Activated CD4-positive, alpha-beta T cell treated with anti-CD3 and anti-CD28 coated beads, Interleukin-2, amount 10 ng/mL, durations not matched to agents 7 days and 5 days (primary cell): ENCODE measurements around the gene GAA. TPM values are rescaled to one million over a fixed set of nuclear protein-coding genes. Genes with fewer than 3 reads are reported as not detected.

Experiments used
- CTCF ChIA-PET: fragments of 350-600 bp; sonication (Branson Sonifier 250); formaldehyde crosslinking; loops from one replicate; lab custom pipeline; 2021; ENCODE audit warnings: antibody characterized with exemption; lab: Charles Lee
- POLR2A ChIA-PET: fragments of 350-600 bp; sonication (Branson Sonifier 250); formaldehyde crosslinking; loops from one replicate; lab custom pipeline; 2021; ENCODE audit warnings: antibody characterized with exemption; lab: Charles Lee
- DNase-seq: peaks from one replicate; pipeline ENCODE4 v3.0.0-alpha.2; 2020
- H3K27ac Mint-ChIP-seq: one replicate; pipeline ENCODE4 v1.8.0; 2021; ENCODE audit warnings: mild to moderate bottlenecking, moderate library complexity, mixed read lengths
- H3K27me3 Mint-ChIP-seq: one replicate; pipeline ENCODE4 v1.8.0; 2021; ENCODE audit warnings: mixed read lengths
- H3K36me3 Mint-ChIP-seq: one replicate; pipeline ENCODE4 v1.8.0; 2021; ENCODE audit warnings: low read depth, mixed read lengths
- H3K4me1 Mint-ChIP-seq: one replicate; pipeline ENCODE4 v1.8.0; 2021; ENCODE audit warnings: mixed read lengths
- H3K4me3 Mint-ChIP-seq: one replicate; pipeline ENCODE4 v1.8.0; 2021; ENCODE audit warnings: mild to moderate bottlenecking, moderate library complexity, mixed read lengths
- H3K9me3 Mint-ChIP-seq: one replicate; pipeline ENCODE4 v1.8.0; 2021; ENCODE audit warnings: mixed read lengths
- total RNA-seq, 2 experiments: library from RNA; stranded (reverse); gene quantifications; one replicate each; pipeline ENCODE4 v1.2.3, GENCODE V29; 2021

GAA gene
- total RNA-seq, 2 experiments from 2014 or later: 14.7 to 16.3 TPM

DNA sequence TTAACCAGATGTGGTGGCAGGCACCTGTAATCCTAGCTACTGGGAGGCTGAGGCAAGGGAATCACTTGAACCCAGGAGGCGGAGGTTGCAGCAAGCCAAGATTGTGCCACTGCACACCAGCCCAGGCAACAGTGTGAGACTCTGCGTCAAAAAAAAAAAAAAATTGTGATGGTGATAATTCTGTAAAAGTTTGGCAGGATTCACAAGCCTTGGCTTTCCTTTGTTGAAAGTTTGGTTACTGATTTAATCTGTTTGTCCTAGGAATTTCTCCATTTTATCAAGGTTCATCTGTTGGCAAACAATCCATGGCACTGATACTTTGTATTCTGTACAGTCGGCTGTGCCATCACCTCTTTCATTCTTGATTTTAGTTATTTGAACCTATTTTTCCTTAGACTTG is 29.6 kb downstream of the GAA start:
- Mint-ChIP-seq H3K27me3 (peaks cover 31% of the 10 kb centered on the region), H3K4me1 (no peaks in the 10 kb centered on the region), H3K27ac (no peak overlapping the region), H3K9me3 (no peaks in the 10 kb centered on the region), H3K4me3 (no peak overlapping the region), H3K36me3 (peaks cover 29% of the 10 kb centered on the region)
- CTCF ChIA-PET: no interaction called here
- POLR2A ChIA-PET: no interaction called here
- no peak for DNase-seq

DNA sequence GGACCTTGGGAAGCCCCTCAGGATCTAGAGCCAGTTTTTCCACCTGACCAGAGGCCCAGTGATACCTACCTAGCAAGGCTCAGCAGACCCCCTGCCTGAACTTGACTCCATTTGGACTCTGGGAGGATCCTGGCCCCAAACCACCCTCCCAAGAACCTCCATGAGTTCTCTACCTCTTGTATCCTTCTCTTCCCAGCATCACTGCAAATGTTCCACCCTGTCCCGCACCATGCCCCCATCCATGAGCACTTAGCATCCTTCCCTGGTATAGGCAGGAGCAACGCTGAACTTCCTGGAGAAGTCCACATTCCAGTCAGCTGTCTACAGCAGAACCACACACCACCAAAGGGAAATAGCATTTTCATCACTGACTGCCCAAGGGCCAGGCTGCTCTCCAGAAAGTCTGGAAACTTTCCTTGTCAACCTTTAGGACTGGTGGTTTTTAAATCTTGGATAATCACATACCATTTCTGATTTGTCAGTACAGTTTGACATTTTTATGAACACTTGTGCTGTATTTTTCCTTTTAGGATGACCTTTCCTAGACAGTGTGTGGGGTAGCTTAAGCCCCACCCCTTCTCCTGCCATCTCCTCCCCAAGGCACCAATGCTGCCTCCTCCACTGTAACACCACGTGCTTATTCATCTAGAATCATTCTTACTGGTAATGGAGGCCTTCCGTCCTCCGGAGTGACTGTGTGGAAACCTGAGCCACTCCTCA is 31.7 kb downstream of the GAA start:
- H3K27me3 Mint-ChIP-seq: peaks cover 17% of the 10 kb centered on the region
- DNase-seq: no peak
- H3K4me1 Mint-ChIP-seq: no peaks in the 10 kb centered on the region
- no peaks in the 10 kb centered on the region for H3K9me3 Mint-ChIP-seq
- H3K36me3 Mint-ChIP-seq: peaks cover 48% of the 10 kb centered on the region
- H3K4me3 Mint-ChIP-seq: no peak overlapping the region
- CTCF ChIA-PET: interaction anchor here (1.0 to 1.4 kb wide), 3 partner anchors 9 to 32 kb away, joined by 3 to 5 read pairs (median 3); partner anchors contain the start of gene GAA
- no peak overlapping the region for H3K27ac Mint-ChIP-seq
- POLR2A ChIA-PET: no interaction called here

DNA sequence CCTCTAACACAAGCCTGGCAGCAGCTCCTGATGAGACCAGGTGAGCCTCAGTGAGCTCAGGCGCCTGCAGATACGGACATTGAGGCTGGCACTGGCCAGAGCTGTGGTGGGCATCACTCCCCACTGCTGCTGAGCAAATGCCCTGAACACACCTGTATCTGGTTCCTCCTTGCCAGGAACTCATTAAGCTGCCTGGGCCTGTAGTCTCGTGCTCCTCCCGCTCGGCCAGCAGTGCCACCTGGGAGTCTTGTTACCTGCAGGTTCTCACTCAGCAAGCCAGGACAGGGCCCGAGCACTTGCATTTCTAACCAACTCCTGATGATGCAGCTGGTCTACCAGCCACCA is 32.2 kb downstream of the GAA start:
- H3K27ac Mint-ChIP-seq: no peak overlapping the region
- peaks cover 13% of the 10 kb centered on the region for H3K27me3 Mint-ChIP-seq
- H3K36me3 Mint-ChIP-seq: peaks cover 53% of the 10 kb centered on the region
- CTCF ChIA-PET: interaction anchor here (1.0 to 1.4 kb wide), 3 partner anchors 9 to 32 kb away, joined by 3 to 5 read pairs (median 3); partner anchors contain the start of gene GAA
- DNase-seq: no peak
- no peak overlapping the region for H3K4me3 Mint-ChIP-seq
- H3K9me3 Mint-ChIP-seq: no peaks in the 10 kb centered on the region
- POLR2A ChIA-PET: no interaction called here
- H3K4me1 Mint-ChIP-seq: no peaks in the 10 kb centered on the region

DNA sequence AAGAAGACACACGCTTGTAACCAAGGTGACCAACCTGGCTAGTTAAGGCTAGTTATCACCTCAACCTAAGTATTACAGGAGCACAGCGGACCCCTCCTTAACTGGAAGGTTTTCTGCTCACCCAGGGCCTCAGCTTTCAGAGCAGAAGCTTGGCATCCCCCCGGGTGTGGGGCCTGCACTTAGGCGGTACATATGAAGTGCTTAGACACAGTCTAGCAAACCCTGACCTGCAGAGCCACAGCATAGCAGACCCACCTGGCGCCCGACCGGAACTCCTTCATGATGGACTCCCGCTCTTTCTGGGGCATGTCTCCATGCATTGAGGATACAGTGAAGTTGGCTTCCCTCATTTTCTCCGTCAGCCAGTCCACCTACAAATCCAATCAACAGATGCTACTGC is 35.8 kb downstream of the GAA start:
- Mint-ChIP-seq H3K36me3 (peaks cover 76% of the 10 kb centered on the region), H3K27ac (no peak overlapping the region), H3K4me1 (peaks cover 3% of the 10 kb centered on the region), H3K4me3 (no peak overlapping the region), H3K9me3 (no peaks in the 10 kb centered on the region), H3K27me3 (no peaks in the 10 kb centered on the region)
- ChIA-PET CTCF (interaction anchor here (0.6 to 1.3 kb wide), 2 partner anchors 36 to 151 kb away, joined by 3 read pairs; partner anchors contain the start of gene GAA), POLR2A (no interaction called here)
- no peak for DNase-seq

DNA sequence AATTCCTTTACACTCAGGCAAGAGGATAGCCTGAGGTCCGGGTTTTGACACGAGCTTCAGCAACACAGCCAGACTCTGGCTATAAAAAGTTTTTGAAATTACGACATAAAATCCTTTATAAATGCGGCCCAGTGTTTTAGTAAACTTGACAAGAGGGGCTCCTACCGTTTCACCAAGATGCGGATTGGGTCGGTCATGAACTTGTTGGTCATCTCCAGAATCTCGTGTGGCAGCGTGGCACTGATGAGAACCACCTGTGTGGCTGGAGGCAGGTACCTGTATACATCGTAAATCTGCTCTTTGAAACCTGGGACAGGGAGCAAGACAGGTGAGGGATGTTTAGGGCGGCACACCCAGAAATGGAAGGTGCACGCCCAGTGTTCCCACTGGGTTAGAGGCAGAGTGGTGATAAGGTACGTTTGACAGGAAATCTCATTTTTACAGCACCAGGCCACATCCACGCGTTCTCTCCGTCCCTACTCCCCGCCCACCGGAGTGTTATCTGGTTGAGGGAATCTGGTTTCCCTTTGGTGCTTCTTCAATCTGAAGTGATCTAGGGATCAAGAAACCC is 37.6 kb downstream of the GAA start:
- ChIA-PET POLR2A (no interaction called here), CTCF (interaction anchor here (1.8 kb wide), 1 partner anchor 10 kb away, joined by 6 read pairs; no protein-coding TSS in a partner anchor)
- peaks cover 68% of the 10 kb centered on the region for H3K36me3 Mint-ChIP-seq
- H3K4me1 Mint-ChIP-seq: peaks cover 11% of the 10 kb centered on the region
- no peaks in the 10 kb centered on the region for H3K9me3 Mint-ChIP-seq
- DNase-seq: no peak
- H3K4me3 Mint-ChIP-seq: no peak overlapping the region
- no peak overlapping the region for H3K27ac Mint-ChIP-seq
- H3K27me3 Mint-ChIP-seq: no peaks in the 10 kb centered on the region

DNA sequence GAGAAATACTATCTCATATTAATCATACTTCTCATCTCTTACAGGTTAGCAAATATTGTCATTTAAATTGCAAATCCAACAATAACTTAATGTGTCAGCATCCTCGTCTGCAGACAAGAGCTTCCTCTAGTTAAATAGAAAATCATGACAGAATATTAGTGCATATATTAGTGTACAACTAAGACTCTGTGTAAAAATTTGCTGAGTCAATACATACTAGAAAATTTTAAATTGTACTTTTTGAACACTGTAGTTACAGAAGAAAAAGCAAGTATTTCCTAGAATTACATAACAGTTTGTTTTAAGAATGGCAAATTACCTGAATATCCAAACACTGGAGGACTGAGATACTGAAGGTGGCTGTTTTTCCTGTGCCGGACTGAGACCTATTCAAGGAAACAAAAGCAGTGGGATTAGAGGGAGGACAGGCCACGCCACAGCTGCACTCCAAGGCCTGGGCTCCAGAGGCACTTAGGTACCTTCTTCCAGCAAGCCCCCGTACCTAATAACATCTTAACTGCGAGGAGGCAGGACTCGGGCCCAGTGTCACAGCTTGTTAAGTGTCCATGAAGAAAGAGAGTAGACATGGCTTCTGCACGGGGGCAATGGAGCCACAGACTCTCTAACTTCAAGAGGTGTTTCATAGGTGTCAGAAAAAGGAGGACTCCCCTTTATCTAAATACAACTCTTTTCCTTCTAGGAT is 40.2 kb downstream of the GAA start:
- POLR2A ChIA-PET: no interaction called here
- DNase-seq: no peak
- no peaks in the 10 kb centered on the region for H3K9me3 Mint-ChIP-seq
- peaks cover 60% of the 10 kb centered on the region for H3K36me3 Mint-ChIP-seq
- H3K4me3 Mint-ChIP-seq: no peak overlapping the region
- no peak overlapping the region for H3K27ac Mint-ChIP-seq
- H3K4me1 Mint-ChIP-seq: peaks cover 31% of the 10 kb centered on the region
- H3K27me3 Mint-ChIP-seq: no peaks in the 10 kb centered on the region
- CTCF ChIA-PET: interaction anchor here (0.9 to 2.3 kb wide), 3 partner anchors 9 to 40 kb away, joined by 3 to 14 read pairs (median 4); partner anchors contain the start of gene GAA

DNA sequence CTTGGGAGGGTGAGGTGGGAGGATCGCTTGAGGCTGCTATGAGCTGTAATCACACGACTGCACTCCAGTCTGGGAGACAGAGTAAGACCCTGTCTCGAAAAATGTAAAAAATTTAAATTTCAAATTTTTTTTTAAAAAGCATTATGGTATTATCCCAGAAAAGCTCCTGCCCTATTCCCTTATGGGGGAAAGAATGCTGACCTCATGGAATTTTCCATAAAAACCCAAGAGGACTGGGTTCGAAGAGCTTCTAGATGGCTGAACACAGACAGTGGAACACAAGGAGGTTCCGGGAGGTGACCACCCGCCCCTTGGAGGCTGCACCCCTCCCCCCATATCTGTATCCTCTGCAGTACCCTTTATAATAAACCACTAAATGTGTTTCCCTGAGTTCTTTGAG is 41.5 kb downstream of the GAA start:
- H3K27ac Mint-ChIP-seq: no peak overlapping the region

DNA sequence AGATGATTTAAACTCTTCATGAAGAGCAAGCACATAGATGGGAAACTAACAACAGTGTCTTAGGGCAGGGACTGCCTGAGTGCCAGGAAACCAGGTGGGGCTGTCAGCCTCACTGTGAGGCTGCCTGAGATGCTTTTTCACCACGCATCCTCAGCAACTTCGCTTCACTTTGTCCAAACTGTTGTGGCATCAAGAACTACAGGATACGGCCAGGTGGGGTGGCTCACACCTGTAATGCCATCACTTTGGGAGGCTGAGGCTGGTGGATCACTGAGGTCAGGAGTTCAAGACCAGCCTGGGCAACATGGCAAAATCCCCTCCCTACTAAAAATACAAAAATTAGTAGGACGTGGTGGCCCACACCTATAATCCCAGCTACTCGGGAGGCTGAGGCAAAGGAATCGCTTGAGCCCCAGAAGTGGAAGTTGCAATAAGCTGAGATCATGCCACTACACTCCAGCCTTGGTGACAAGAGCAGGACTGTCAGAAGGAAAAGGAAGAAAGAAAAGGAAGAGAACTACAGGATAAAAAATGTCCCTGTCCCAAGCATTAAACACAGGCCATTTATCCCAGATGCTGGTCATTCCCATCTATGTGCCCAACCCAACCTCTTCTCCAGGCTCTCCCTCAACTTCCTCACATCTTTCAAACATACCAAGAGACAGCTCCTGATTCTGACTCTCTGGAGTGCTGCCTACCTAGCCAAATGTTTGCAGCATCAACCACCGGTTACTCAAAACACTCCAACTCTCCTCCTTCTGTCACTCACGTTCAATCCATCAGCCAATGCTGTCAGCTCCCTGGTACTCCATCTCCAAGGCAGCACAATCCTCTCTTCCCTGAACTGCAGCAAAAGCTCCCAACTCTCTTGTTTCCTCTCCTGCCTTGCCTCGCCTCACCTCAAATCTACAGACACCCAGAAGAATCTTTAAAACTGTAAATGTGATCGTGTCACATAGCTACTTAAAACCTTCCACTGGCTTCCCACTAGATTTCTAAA is 44.0 kb downstream of the GAA start:
- POLR2A ChIA-PET: interaction anchor here (0.7 to 1.0 kb wide), 2 partner anchors 115 to 118 kb away, joined by 3 read pairs; partner anchors contain the start of gene RNF213
- CTCF ChIA-PET: interaction anchor here (0.6 to 1.2 kb wide), 4 partner anchors 9 to 146 kb away, joined by 3 to 6 read pairs (median 4); partner anchors contain the start of gene GAA
- Mint-ChIP-seq H3K27me3 (no peaks in the 10 kb centered on the region), H3K27ac (peak overlapping the region; percentile 84), H3K9me3 (no peaks in the 10 kb centered on the region), H3K4me3 (peak overlapping the region; percentile 80), H3K4me1 (peaks cover 39% of the 10 kb centered on the region), H3K36me3 (peaks cover 29% of the 10 kb centered on the region)
- DNase-seq: peak; percentile 24

More for the DNA sequence above, 41.5 kb downstream of the GAA start:
- CTCF ChIA-PET: interaction anchor here (0.5 to 2.3 kb wide), 4 partner anchors 9 to 1597 kb away, joined by 3 to 14 read pairs (median 3); partner anchors contain the start of gene GAA
- Mint-ChIP-seq H3K9me3 (no peaks in the 10 kb centered on the region), H3K27me3 (no peaks in the 10 kb centered on the region), H3K4me3 (no peak overlapping the region), H3K4me1 (peaks cover 32% of the 10 kb centered on the region), H3K36me3 (peaks cover 47% of the 10 kb centered on the region)
- no peak for DNase-seq
- POLR2A ChIA-PET: no interaction called here

DNA sequence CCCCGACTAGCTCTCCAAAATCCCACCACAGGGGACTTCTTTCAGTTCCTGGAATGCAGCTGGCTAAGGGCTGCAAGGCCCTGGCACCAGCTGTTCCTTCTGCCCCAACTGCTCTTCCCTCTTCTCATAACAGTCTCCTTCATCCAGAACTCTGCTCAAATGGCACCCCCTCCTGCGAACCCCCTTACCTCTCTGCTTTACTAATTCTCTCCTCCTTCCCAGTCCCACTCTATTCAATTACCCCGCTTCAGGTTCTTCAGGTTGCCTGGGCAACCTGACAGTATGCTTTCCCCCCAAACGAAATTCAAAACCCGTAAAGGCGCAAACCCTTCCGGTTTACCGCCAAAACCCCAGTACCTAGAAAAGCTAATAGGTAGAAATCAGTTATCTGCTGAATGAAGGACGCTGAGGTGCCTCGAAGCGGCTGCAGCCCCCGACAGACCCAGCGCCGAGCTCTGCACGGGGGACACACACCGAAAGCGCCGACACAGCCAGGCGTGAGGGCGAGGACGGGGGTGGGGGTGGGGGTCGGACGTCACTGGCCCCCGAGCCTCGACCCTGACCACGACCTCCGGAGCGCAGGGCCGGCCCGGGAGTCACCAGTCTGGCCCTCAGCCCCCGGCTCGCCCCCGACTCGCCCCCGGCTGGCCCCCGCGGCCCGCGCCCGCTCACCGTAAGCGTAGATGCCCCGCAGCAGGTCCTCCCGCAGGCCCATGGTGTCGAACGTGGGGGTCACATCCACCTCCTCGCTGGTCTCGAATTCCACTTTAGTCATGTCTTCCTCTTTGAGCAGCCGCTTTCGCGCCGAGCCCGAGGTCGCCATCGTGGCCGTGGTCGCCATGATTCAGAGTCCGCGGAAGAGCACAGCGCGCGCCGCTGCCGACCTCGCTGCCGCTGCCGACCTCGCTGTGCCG is 45.0 kb downstream of the GAA start:
- Mint-ChIP-seq H3K27ac (peak overlapping the region; percentile 98), H3K9me3 (peaks cover 5% of the 10 kb centered on the region), H3K4me1 (peaks cover 44% of the 10 kb centered on the region), H3K4me3 (peak overlapping the region; percentile 80), H3K36me3 (peaks cover 29% of the 10 kb centered on the region), H3K27me3 (no peaks in the 10 kb centered on the region)
- peak; percentile 40 for DNase-seq
- ChIA-PET POLR2A (interaction anchor here (0.7 to 1.0 kb wide), 2 partner anchors 114 to 117 kb away, joined by 3 read pairs; partner anchors contain the start of gene RNF213), CTCF (interaction anchor here (0.6 to 1.2 kb wide), 3 partner anchors 8 to 123 kb away, joined by 3 to 6 read pairs (median 3); partner anchors contain the start of gene GAA)

DNA sequence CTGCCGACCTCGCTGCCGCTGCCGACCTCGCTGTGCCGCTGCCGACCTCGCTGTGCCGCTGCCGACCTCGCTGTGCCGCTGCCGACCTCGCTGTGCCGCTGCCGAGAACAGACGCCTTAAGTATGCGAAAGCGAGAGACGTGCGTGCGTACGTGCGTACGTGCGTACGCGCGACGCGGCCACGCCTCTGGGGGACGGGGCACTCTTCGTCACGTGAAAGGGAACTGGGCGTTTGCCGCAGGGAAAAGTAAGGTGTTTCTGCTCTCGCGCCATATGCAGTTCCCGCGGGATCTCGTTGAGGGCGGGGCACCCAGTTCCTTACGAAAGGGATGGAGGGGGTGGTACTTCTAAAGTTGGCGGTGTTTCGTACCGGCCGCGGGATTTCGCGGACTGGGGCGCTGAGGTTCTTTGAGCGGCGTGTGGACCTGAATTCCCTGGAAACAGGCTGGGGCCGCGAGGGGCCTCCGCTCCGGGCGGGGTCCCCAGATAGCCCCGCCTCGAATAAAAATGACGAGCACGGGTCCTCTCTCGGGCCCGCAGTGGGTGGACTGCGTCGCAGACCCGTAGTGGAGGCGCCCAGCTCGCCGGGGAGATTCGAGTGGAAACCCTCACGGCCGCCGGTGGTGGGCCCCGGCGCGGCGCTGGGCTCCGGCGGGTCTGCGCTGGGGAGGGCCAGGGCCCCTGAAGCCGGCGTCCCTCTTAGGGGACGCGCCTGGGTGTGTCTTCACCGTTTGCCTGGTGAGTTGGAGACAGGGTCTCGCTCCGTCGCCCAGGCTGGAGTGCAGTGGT is 45.8 kb downstream of the GAA start, which contains the start of gene EIF4A3:
Gene EIF4A3 (minus strand): TSS at position 94 of the 788 bp plus-strand sequence. CDS start 167 bp downstream, outside the sequence.
- H3K4me1 Mint-ChIP-seq: peaks cover 47% of the 10 kb centered on the region
- H3K27me3 Mint-ChIP-seq: no peaks in the 10 kb centered on the region
- H3K27ac Mint-ChIP-seq: peak within 1 kb of the TSS; percentile 98
- peaks cover 27% of the 10 kb centered on the region for H3K36me3 Mint-ChIP-seq
- POLR2A ChIA-PET: no interaction called here
- peaks cover 10% of the 10 kb centered on the region for H3K9me3 Mint-ChIP-seq
- peak; percentile 98 for DNase-seq
- H3K4me3 Mint-ChIP-seq: peak within 1 kb of the TSS; percentile 80
- CTCF ChIA-PET: interaction anchor here (1.1 kb wide), 1 partner anchor 72 kb away, joined by 3 read pairs; the partner anchor contains the start of gene SGSH
